Mammary epithelial cell (primary cell): ENCODE measurements around the gene COL1A1.

ENCODE experiments used
- CTCF ChIP-seq, 2 donors: IDR thresholded peaks in 1 of 2; conservative IDR thresholded peaks in 1 of 2; 2 replicates each; pipeline ENCODE4 v1.5.1; 2011 to 2012; ENCODE audit warnings: inconsistent platforms in 2 of 2, low read length in 2 of 2, mild to moderate bottlenecking in 2 of 2, control low read depth in 1 of 2, low read depth in 1 of 2; ENCODE audit not compliant: insufficient read depth in 1 of 2; ENCODE audit errors: extremely low read depth in 1 of 2
- EZH2 ChIP-seq: IDR thresholded peaks from 2 replicates; pipeline ENCODE4 v1.6.1; 2012; ENCODE audit warnings: low read length, inconsistent platforms, borderline replicate concordance

- TF ChIP-seq CTCF (conservative IDR thresholded peaks at IDR 0.05 in 1 of 2, IDR thresholded peaks at IDR 0.05 in 1 of 2; ENCODE audit: extremely low read depth in 1 of 2, insufficient read depth in 1 of 2, low read depth in 1 of 2, low read length in 2 of 2) (peak; percentile 90 to 94), EZH2 (no peak)
These were observed 32.2 kb downstream of the COL1A1 start for GRCh38 chr17:50169121-50169764.
